Hepatic stellate cell (primary cell): ENCODE data around the gene SULT1C3.

ENCODE experiments used
- DNase-seq: peaks from one replicate; pipeline ENCODE4 v3.0.0; 2011; ENCODE audit warnings: low spot score

The SULT1C3 gene

DNA sequence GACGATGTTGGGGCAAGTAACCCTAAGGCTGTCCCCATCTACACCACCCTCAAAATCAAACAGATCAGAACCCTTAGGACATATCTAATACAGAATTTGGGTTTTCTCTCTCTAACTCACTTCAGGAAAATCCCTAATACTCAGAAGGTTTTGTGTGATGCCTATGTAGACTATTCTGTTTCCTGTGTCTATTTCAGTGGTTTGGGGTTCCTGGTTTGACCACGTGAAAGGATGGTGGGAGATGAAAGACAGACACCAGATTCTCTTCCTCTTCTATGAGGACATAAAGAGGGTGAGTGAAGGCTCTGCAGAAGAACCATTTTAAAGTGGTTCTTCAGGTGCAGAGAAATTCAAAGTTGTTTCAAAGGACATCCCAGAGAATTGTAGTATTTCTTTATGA, 65.2 kb downstream of the SULT1C3 start:
- no peak for DNase-seq

DNA sequence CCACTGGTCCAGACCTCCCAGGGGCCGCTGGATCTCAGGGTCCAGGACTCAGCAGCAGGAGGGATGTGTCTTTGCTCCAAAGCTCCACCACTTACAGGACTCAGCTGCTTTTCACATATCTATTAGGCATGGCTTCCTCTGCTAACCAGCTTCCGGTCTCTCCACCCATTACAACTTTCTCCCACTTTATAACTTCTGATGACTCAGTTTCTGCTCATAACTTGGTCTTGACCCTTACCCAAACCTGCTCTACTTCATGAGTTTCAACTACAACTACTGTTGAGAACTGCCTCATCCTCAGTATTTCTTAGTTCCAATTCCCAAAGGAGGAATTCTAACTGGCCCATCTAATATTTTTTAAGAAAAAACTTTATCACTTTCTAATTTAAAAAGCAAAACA, 66.1 kb downstream of the SULT1C3 start:
- no peak for DNase-seq

DNA sequence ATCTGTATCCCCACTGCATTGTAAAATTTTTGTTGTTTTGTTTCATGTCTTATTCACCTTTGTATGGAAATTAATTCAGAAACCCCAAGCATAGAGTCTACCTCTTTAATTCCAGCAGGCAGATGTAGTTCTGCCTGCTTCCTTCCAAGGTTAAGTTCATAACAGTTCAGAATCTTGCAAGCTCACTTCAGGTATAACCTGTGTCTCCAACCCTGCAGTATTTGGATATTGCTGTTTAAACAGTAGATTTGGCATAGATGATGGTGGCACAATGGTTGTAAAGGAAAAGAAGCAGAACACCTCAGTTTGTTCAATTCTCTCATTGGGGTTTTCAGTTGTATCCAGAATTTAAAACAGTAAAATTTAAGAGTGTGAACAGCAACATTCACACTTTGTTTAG, 70.1 kb downstream of the SULT1C3 start:
- DNase-seq, result no peak
